ENCODE results near the gene KCNK1.

Gene KCNK1

DNA sequence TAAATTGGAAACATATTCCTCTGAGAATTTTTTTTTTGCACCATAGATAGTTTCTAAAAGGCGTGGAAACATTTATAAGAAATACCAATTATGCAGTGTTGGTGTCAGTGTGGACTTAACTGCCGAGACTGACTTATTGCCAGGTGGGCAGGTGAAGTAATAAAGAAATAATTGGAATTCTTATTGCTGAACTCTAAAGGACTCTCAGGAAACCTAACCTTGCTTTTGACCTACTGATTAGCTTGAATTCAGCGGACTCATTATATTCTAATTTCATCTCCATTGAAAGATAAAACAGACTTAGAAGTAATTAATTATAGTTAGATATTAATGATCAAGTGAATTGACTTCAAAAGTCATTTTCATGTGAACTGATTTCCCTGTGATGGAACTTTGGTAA, 26.3 kb downstream of the KCNK1 start:
- no peak for DNase-seq

DNA sequence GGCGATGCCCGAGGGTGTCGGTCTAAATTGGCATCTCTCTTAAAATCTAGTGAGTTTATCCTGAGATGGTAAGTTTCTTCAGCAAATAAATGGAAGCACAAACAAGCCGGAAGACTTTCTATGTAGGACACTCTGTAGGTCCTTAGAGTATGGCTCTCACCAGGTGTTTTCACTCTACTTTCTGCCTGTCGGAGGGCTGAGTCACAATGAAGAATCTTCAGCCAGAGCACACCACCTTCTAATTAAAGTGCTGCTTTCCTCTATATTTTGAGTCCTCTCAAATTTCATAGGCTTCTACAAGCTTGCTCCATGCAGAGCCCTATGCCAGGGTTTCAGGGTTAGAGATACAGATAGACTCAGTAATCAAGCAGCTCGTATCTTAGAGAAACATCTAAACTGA, 27.1 kb downstream of the KCNK1 start:
- no peak for DNase-seq

DNA sequence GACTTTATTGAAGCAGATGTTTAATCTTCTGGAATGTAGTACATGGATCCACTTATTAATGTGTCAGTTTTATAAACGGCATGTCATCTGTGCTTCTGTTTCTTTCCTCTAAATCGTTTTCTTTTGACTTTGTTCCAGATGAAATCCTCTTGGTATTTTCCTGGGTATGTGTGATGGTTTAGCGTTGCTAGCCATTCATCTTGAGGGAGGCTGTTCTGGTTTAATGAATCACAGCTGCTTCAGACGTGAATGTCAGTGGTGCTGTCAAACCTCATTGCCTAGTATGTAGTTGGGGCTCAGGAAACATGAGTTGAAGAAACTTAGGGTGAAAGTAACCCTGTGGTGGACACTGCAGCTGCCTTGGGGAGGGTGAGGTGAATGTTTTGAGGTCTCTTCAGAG, 33.2 kb downstream of the KCNK1 start:
- DNase-seq, result no peak

DNA sequence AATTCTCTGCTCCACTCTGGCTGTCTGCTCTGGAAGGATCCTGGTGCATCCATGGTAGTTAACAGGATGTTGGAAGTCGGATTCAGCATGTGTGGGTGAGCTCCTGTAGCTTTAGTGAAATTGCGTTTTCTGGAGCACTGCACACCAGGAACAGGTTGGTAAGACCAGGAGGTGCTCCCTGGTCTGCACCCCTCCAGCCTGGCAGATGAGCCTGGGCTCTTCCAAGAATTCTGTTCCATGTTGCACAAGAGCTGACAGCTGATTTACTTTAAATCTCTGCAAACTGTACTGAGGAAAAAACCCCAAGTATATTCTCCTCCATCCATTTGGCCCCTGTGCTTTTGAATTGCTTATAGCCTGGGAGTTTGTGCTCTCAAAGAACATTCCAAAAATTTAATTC, 33.7 kb downstream of the KCNK1 start:
- no peak for DNase-seq

DNA sequence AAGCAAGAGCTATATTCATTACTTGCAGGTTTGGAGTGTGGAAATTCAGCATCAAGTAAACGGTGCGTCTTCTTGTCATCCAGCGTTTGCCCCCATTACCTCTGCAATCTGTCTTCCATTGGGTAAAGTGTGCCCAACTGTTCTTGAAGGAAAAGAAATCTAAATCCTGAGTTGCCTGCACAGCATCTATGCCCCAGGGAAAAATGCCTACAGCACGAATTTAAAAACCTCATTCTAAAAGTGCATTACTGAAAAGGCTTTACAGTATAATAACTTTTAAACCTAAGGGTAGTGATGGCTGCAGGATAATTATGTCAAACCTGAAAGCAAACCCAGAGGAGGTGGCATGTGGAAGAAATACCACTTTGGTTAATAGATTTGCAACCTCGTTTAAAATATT, 37.2 kb downstream of the KCNK1 start:
- no peak for DNase-seq

DNA sequence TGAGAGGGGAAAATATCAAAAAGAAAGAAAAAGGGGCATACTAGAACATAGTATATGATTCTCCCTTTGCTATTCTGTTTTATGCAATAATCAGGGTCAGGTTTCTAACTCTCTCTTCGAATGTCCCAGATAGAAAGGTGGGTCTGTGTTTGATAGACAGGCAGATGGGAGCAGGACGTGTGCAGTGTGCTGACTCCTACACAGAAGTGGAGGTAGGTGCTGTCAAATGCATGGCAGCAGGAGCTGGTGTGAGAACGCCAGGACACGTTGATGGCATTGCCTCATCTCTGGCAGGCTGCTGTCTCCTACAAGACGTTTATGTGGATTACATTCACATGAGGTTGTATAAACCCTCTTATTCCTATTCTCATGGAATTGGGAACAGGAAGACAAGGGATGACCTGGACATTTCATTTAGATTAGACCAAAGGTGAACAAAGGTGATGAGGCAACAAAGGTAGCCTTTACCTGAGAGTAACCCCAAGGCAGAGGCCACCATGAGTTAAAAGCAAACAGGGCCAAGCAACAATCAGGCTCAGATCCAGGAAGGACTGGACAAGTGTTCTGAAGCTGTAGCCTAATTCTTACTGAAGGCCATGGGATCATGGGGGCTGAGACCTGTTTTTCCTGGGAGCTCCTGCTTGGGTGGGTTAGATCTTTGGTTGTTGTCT, 37.8 kb downstream of the KCNK1 start:
- no peak for DNase-seq

DNA sequence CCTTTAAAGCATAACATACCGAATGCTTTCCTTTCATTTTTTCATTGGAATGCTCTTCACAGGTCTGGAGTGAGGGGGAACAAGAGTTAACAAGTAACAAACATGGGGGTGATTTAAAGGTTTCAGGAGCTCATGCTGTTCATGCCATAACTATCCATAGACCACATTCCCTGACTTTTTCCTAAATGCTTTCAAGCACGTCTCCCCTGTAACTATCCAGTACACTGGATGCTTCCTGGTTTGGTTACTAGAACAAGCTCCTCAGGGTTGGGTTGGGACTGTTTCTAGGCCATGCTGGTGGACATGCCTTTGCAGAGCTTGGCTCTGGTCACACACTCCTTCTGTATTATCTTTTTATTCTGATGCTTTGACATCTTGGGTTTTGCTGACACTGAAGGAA, 38.6 kb downstream of the KCNK1 start:
- no peak for DNase-seq

DNA sequence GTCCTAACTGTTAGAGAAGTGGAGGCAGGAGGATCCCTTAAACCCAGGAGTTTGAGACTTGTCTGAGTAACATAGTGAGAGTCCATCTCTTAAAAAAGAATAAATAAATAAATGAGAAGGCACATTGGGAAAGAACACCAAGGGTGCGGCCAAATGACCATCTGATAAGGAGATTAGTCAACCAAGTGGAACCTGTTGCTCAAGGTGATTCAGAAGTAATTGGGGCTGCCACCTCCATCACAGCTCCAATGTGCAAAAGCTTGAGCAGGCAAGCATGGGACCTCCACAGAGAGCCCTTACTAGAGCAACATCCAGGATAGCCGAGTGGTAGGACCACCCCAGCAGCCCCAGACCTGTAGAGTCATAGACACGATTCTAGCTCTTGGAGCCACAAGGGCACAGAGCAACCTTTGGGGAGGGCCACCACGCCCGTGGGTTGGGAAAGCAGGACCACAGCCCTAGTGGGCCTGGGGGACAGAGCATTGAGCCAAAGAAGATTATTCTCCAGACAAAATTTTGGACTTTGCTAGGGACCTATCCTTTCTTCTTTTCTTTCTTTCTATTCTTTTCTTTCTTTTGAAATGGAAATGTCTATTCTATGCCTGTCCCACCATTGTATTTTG, 40.9 kb downstream of the KCNK1 start:
- DNase-seq, result no peak

DNA sequence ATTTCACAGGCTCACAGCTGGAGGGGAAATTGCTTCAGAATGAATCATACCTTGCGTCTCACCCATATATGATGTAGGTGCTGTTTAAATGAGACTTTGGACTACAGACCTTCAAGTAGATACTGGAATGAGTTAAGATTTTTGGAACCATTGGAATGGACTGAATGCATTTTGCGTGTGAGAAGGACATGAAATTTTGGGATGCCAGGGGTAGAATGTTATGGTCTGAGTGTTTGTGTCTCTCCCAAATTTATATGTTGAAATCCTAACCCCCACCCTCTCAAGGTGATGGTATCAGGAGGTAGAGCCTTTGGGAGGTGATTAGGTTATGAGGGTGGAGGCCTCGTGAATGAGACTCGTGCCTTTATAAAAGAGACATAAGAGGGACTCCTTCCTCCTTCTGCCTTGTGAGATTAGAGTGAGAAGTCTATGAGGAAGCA, 41.4 kb downstream of the KCNK1 start:
- DNase-seq, result no peak

DNA sequence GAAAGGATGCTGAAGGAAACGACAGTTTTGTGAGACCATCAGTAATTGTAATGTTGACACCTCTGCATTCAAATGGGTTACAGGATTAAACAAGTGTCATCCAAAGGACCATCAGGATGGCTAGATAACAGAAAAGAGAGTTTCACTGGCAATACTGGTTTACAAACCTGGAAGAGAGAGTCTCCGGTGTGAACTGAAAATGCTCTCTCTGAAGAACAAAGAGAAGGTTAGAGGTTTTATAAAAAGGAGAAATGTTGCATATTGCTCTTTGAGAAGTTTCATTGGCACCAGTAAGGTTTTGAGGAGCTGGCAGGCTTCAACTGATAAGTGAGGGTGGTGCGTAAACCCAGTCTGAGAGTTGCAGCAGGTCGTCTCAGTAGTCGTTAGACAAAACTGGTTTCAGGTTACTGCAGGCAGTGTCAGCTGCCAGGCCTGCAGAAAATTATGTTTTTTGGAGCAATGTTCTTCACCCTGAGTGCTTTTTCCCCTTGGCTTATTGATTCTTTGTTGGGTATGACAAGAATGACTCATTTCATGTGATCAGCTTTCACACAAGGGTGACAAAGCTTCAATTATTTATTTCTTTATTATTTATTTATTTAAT, 42.2 kb downstream of the KCNK1 start:
- no peak for DNase-seq

DNA sequence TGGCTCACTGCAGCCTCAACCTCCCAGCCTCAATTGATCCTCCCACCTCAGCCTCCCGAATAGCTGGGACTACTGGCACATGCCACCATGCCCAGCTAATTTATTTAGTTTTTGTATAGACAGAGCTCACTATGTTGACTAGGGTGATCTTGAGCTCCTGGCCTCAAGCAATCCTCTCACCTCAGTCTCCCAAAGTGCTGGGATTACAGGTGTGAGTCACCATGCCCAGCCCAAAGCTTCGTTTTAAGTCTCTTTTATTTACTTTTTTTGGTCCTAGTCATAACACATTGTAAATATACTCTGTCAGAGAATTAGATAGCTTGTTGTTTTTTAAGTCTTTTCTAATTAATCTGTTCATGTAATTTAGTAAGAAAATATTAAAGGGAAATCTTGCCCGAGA, 42.8 kb downstream of the KCNK1 start:
- DNase-seq, result no peak

DNA sequence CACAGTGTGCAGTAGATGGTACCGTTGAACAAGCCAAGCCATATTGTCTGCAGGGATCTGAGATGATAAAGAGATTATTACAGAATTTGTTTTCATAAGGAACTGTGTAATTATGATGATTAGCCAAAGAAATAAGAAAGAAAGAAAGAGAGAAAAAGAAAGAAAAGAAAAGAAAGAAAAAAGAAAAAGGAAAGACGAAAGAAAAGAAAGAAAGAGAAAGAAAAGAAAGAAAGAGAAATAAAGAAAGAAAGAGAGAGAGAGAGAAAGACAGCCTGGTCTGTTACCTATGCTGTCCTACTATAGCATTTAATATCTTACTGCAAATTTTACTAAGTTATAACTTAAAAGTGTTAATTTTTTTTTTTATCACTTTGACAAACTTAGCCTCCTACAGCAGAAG, 43.6 kb downstream of the KCNK1 start:
- no peak for DNase-seq

DNA sequence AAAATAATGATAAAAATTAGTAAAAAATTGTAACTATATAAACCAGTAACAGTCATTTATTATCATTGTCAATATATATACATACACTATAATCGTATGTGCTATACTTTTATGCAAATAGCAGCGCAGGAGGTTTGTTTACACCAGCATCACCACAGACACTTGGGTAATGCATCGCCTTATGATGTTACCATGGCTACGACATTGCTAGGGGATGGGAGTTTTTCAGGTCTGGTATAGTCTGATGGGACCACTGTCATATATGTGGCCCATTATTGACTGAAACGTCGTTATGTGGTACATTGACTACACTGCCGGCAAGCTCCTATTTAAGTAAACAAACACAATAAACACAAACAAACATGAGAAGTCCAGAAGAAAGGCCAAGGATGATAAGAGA, 45.6 kb downstream of the KCNK1 start:
- no peak for DNase-seq

DNA sequence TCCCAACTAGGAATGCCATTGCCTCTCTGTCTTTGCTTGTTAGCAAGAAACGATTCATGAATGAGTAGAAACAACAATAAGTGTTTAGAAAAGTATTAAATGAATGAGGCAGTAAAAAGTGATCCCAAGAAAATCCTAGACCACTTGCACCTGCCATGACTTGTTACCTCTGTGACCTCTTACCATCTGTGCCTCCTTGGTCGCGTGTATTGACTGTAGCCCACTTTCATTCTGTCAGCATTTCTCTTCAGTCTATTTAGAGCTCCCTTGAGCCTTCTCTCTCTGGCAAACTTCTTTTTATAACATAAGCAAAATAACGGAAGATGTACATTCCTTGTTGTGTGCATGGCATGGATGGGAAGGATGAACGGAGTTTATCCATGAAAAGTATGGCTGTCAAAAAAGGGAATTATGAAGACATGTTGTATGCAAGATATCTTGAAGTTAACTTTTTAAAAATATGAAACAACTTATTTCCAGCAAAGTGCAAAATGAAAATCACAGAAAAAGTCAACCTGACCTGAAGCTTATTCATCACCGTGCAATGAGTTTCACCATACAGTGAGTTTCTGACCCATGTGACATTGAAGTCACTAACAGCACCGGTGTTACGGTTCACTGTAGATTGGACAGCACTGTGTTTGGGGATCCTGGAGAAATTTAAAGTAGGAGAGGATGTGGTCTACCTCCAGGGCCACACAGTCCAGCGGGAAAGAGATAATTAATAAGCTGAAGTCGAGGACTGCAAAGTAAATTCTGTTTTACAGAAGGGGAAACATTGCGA, 47.7 kb downstream of the KCNK1 start:
- no peak for DNase-seq

DNA sequence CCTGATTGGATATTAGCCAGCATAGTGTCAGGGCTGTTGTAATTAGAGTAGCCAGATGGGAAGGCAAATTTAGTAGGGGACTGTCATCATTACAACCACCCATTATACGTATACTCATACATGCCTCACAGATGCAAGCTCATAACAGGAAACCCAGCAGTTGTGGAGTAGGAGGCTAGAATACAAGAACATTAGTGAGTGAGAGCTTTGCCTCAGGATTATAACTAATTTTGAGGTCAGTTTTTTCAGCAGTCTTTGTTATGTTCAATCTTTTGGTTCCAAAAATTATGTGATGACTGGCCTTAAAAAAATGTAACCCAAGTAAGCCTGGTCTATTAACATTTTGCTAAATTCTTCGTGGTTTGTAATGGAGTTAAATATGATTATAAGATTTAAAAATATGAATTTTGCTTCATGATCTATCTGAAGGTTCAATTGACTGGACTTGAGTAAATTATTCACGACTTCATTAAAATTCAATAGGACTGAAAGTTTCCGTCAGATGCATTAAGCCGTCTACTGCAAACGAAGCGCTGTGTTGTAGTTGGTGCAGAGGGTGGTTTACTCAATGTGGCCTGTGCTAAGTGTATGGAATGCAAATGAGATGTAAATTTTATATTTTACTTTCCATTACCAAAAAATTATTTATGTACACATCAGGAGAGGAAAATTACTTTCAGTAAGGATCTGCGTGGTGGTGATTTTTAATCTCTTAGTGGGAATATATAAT, 48.8 kb downstream of the KCNK1 start:
- no peak for DNase-seq

DNA sequence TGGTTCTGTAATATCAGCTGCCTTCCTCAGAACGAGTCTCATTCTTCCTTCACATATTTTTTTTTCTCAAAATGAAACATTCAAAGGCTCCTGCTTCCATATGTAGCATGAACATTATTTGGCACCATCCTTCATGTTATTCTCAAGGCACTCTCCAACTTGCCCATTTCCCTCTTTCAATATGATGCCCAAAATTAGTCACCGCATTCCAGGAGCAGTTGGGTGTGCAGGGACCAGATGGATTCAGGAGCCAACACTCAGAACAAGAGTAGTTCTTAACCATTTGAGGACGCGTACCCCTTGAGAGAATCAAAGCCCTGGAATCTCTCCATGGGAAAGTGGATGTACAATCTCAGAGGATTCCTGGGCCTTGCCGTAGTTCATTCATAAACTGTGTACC, 50.3 kb downstream of the KCNK1 start:
- no peak for DNase-seq

DNA sequence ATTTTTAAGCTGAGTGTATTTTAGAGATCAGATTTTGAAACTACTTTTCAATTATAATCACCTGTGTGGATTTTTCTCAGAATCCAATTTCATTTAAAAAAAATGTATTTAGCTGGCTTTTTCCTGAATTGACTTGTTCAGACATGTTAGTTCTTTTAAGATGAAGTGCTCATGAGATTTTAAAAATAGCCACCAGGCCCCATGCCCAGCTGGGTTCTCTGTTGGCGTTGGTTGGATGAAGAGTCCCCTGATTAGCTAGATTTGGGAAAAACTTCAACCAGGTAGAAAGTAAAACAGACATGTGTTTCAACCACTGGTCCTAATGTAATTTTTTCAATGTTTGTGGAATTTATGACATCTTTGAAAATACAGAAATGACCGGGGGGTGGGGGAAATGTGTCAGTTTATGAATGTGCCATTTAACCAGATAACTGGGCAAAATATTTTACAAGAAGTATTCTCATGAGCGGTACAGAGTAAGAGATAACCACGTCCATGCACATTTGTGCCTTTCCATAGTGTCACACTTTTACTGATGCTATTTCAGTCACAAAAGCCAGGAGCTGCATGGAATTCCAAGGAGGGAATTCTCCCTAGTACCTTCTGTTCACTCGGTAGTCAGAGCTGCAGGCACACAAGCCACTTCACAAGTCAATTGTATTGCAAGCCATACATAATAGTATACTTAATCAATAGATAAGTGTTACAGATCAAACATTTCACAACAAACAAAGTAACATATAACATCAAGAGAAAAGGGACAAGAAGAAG, 51.1 kb downstream of the KCNK1 start:
- no peak for DNase-seq

DNA sequence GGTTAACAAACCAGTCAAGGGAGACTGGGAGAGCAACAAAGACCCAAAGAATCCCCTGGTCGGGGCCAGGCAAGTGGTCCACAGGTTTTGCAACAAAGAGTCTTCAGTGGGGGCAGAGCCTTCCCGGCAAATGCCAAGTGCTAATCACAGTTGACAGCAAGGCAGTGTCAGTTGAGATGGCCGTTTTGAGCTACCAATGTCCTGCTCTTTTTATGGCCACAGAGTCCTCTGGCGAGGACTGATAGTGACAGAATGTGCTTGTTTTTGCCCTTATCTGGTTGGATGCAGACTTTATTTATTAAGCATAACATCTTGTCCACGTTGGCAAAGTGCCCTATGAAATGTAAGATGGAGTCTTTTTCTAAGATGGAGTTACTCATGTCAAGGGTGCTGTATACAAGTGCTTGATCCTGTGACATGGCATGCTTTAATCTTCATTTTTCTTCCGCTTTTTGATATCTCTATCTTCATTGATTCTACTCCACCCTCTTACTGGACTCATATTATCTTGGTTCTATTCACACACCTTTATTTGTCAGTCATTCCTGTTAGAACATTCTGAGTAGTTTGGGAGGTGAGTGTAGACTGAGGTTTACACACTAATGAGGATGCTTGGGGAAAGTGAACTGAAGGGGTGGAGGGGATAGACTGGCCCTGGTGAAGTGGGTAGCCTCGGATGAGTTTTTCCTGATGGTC, 51.8 kb downstream of the KCNK1 start:
- no peak for DNase-seq

DNA sequence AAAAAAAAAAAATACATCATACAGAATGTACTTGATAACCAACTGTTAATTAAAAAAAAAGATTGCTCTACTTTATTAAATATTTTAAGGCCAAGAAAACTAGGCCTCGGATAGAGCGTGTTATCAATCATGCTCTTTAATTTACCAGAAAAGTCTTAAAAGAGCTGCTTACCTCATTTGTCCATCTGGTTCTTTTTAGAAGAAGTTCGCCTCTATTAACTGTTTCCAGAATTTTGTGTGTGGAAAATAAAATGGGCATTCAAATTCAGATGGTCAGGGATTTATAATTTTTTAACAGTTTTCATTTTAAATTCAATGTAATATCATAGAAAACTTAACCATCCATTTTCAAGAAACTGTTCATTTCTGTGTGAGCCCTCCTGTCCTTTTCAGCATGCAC, 53.8 kb downstream of the KCNK1 start:
- DNase-seq, result no peak

DNA sequence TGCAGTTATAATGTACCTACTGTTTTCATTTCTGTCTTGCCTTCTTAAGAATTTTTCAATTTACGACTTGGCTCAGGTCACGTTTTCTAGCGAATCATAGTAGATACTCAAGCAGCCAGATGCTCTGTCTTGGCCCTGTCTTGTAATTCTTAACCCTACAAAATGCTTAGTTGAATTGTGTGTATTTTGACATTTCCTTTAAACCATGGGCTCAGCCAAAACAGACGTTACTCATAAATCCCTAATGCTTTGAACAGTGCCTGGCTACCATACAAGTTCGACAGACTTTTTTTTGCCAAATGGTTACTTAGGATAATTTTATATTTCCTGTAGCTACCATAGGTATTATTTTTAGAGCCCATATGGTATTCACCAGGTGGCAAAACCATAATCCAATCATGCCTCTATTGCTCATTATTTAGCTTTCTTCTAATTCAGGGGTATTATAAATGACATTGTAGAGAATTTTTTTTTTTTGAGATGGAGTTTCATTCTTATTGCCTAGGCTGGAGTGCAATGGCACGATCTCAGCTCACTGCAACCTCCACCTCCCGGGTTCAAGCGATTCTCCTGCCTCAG, 54.3 kb downstream of the KCNK1 start:
- no peak for DNase-seq

DNA sequence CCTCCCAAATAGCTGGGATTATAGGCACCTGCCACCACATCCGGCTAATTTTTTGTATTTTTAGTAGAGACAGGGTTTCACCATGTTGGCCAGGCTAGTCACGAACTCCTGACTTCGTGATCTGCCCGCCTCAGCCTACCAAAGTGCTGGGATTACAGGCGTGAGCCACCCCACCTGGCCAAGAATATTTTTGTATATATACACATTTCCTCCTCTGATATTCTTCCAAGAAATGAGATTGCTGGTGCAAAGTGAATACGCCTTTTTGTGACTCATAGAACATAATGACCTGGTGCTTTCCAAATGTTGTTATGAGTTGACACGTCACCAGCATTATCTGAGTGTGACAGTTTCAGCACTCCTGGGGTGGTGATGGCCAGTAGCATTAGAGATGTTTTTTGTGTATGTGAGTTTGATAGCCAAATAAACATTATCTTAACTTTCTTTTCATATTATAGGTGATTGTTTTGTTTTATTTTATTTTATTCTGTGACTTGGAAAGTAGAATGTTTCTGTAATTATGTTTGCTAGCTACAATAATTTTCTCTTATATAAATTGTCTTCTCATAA, 54.9 kb downstream of the KCNK1 start:
- no peak for DNase-seq

Data from GOT3 (cell line).